Measurements from ENCODE around the gene THYN1. TPM values are rescaled to one million over a fixed set of nuclear protein-coding genes. Genes with fewer than 3 reads are reported as not detected.

The THYN1 gene
- total and polyA plus RNA-seq, 2 of the 13 experiments (the other 11 are each of a cell fraction or from before 2014, with no cell fraction given): 36.1 to 87.6 TPM

DNA sequence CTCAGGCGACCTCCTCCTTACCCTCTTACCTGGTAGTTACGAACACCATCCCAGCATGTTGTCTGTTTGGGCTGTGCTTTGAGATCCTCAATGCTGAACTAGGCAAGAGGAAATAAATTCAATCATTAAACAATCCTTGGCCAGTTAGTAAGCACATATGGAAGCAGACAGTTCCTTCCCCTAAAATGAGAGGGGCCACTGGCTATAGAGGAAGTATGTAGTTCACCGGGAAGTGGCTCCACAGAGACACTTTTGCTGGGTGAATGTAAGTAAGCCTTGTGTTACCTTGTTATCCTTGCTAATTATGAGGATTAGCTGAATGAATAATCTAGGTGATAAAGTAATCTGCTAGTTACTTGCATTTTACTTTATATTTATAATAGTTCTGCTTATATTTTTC is 2.9 kb downstream of the THYN1 start:
- ChIA-PET CTCF (ENCODE audit: low intra/inter-chr PET ratio, low total read pairs) (no interaction called here), POLR2A (interaction anchor here (1.3 kb wide), 1 partner anchor 26 kb away, joined by 3 read pairs; the partner anchor contains the start of gene NCAPD3)
- Histone ChIP-seq H2AFZ (ENCODE audit: low read length) (no peak overlapping the region), H3K36me3 (replicated peaks in 1 of 2; ENCODE audit: control insufficient read depth in 1 of 2, insufficient read depth in 2 of 2, low read length in 2 of 2) (peaks cover 8 to 47% of the 10 kb centered on the region in 2 experiments), H3K4me3 (replicated peaks in 1 of 3; ENCODE audit: insufficient read depth in 1 of 3, low read depth in 2 of 3, low read length in 3 of 3) (no peak overlapping the region), H3K4me2 (ENCODE audit: low read depth, low read length) (no peak overlapping the region), H4K20me1 (ENCODE audit: insufficient read depth, low read length) (no peaks in the 10 kb centered on the region), H3K27me3 (ENCODE audit: control insufficient read depth in 1 of 2, insufficient read depth in 2 of 2, low read length in 2 of 2) (no peaks in the 10 kb centered on the region), H3K27ac (ENCODE audit: extremely low read length, insufficient read depth, low read length) (no peak overlapping the region), H3K79me2 (ENCODE audit: insufficient read depth, low read length) (peaks cover 21% of the 10 kb centered on the region), H3K4me1 (ENCODE audit: insufficient read depth, low read length) (peaks cover 20% of the 10 kb centered on the region), H3K9me3 (ENCODE audit: low read length) (no peaks in the 10 kb centered on the region), H3K9ac (ENCODE audit: insufficient read depth, low read depth, low read length) (no peak overlapping the region)
- no peak for ATAC-seq
- 92% methylated on average over 3 of the region's 3 CpGs for whole genome bisulfite sequencing (ENCODE audit: low lambda C conversion rate)
- no peak for FAIRE-seq
- intact Hi-C loops (cut with micrococcal nuclease; ENCODE audit: unreplicated experiment) (no loop called here), in situ Hi-C loops (cut with HindIII; ENCODE audit: extremely low pct_ligation_motif_present, low pct_unique_long_range_greater_than_20kb) (no loop called here)
- DNase-seq (ENCODE audit: low spot score): no peak
- BruUV-seq (replicated peaks): no TSS peak
- TF ChIP-seq ZNF24 (IDR thresholded peaks at IDR 0.05): no peak
- TF ChIP-seq, protein P1, sequence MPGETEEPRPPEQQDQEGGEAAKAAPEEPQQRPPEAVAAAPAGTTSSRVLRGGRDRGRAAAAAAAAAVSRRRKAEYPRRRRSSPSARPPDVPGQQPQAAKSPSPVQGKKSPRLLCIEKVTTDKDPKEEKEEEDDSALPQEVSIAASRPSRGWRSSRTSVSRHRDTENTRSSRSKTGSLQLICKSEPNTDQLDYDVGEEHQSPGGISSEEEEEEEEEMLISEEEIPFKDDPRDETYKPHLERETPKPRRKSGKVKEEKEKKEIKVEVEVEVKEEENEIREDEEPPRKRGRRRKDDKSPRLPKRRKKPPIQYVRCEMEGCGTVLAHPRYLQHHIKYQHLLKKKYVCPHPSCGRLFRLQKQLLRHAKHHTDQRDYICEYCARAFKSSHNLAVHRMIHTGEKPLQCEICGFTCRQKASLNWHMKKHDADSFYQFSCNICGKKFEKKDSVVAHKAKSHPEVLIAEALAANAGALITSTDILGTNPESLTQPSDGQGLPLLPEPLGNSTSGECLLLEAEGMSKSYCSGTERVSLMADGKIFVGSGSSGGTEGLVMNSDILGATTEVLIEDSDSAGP (CRISPR knock-in tag; IDR thresholded peaks at IDR 0.05; ENCODE audit: borderline replicate concordance): no peak
- no peak for TF ChIP-seq ZNF335 (CRISPR knock-in tag; IDR thresholded peaks at IDR 0.05)
- no peak for TF ChIP-seq REXO4 (CRISPR knock-in tag; IDR thresholded peaks at IDR 0.05; ENCODE audit: borderline replicate concordance)
- no peak for TF ChIP-seq SP1 (IDR thresholded peaks at IDR 0.05)
- no peak for TF ChIP-seq SP1 (CRISPR knock-in tag; IDR thresholded peaks at IDR 0.05)
- TF ChIP-seq ZNF850 (CRISPR knock-in tag; conservative IDR thresholded peaks at IDR 0.05): no peak
- TF ChIP-seq, protein P2, sequence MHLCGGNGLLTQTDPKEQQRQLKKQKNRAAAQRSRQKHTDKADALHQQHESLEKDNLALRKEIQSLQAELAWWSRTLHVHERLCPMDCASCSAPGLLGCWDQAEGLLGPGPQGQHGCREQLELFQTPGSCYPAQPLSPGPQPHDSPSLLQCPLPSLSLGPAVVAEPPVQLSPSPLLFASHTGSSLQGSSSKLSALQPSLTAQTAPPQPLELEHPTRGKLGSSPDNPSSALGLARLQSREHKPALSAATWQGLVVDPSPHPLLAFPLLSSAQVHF (CRISPR knock-in tag; IDR thresholded peaks at IDR 0.05): no peak
- TF ChIP-seq XRCC5 (optimal IDR thresholded peaks at IDR 0.05; ENCODE audit: low read length): no peak
- TF ChIP-seq, protein P3, sequence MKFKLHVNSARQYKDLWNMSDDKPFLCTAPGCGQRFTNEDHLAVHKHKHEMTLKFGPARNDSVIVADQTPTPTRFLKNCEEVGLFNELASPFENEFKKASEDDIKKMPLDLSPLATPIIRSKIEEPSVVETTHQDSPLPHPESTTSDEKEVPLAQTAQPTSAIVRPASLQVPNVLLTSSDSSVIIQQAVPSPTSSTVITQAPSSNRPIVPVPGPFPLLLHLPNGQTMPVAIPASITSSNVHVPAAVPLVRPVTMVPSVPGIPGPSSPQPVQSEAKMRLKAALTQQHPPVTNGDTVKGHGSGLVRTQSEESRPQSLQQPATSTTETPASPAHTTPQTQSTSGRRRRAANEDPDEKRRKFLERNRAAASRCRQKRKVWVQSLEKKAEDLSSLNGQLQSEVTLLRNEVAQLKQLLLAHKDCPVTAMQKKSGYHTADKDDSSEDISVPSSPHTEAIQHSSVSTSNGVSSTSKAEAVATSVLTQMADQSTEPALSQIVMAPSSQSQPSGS (CRISPR knock-in tag; IDR thresholded peaks at IDR 0.05): no peak
- TF ChIP-seq ATF7 (IDR thresholded peaks at IDR 0.05): no peak
- no peak for TF ChIP-seq ATF7 (CRISPR knock-in tag; IDR thresholded peaks at IDR 0.05)
- no peak for TF ChIP-seq AGO2 (optimal IDR thresholded peaks at IDR 0.05; ENCODE audit: low read depth, low read length)
